Erythroblast (primary cell): Measurements from ENCODE around the gene ZMIZ1.

Experiments
- GATA1 ChIP-seq: IDR thresholded peaks from 2 replicates; pipeline ENCODE4 v1.6.1; 2011; ENCODE audit warnings: low read depth, mild to moderate bottlenecking, control low read depth, low read length, moderate library complexity
- POLR2A ChIP-seq: IDR thresholded peaks from 2 replicates; pipeline ENCODE4 v1.6.1; 2011; ENCODE audit warnings: mild to moderate bottlenecking, low read length

- TF ChIP-seq POLR2A (no peak), GATA1 (no peak)
Measured at GRCh38 chr10:79354615-79355014, 285.8 kb downstream of the ZMIZ1 start.
